Measurements from ENCODE around the gene MID1.
A peak's percentile ranks its signal among the peaks of the same experiment; 100 is the strongest.

MID1 gene

GRCh38 chrX:10505726-10506125, 114.7 kb downstream of the MID1 start:
- Histone ChIP-seq H3K4me1 (ENCODE audit: control insufficient read depth, insufficient read depth, low read length, unreplicated experiment) (peaks cover 10% of the 10 kb centered on the region), H2AFZ (ENCODE audit: low read length, unreplicated experiment) (no peak overlapping the region), H3K27me3 (ENCODE audit: insufficient read depth, low read length) (no peaks in the 10 kb centered on the region), H3K36me3 (ENCODE audit: insufficient read depth, low read length) (no peaks in the 10 kb centered on the region), H3K79me2 (ENCODE audit: control insufficient read depth, insufficient read depth, low read length, unreplicated experiment) (peaks cover 6% of the 10 kb centered on the region), H3K4me3 (ENCODE audit: low read depth, low read length) (no peak overlapping the region), H3K27ac (ENCODE audit: low read depth, low read length) (no peak overlapping the region)

GRCh38 chrX:10502961-10503360, 117.4 kb downstream of the MID1 start:
- Histone ChIP-seq H3K36me3 (ENCODE audit: insufficient read depth, low read length) (no peaks in the 10 kb centered on the region; the same call in 1 of the 2 replicates), H2AFZ (ENCODE audit: low read length, unreplicated experiment) (no peak overlapping the region), H3K4me3 (ENCODE audit: low read depth, low read length) (no peak overlapping the region), H3K27ac (ENCODE audit: low read depth, low read length) (no peak overlapping the region), H3K79me2 (ENCODE audit: control insufficient read depth, insufficient read depth, low read length, unreplicated experiment) (peaks cover 6% of the 10 kb centered on the region), H3K4me1 (ENCODE audit: control insufficient read depth, insufficient read depth, low read length, unreplicated experiment) (peaks cover 8% of the 10 kb centered on the region), H3K27me3 (ENCODE audit: insufficient read depth, low read length) (no peaks in the 10 kb centered on the region)

GRCh38 chrX:10501611-10502010, 118.8 kb downstream of the MID1 start:
- Histone ChIP-seq H3K27me3 (ENCODE audit: insufficient read depth, low read length) (no peaks in the 10 kb centered on the region), H3K36me3 (ENCODE audit: insufficient read depth, low read length) (no peaks in the 10 kb centered on the region; the same call in 1 of the 2 replicates), H3K4me1 (ENCODE audit: control insufficient read depth, insufficient read depth, low read length, unreplicated experiment) (peaks cover 4% of the 10 kb centered on the region), H3K4me3 (ENCODE audit: low read depth, low read length) (no peak overlapping the region), H3K27ac (ENCODE audit: low read depth, low read length) (no peak overlapping the region), H2AFZ (ENCODE audit: low read length, unreplicated experiment) (no peak overlapping the region), H3K79me2 (ENCODE audit: control insufficient read depth, insufficient read depth, low read length, unreplicated experiment) (peaks cover 7% of the 10 kb centered on the region)

GRCh38 chrX:10496345-10496965, 123.9 kb downstream of the MID1 start:
- Histone ChIP-seq H3K36me3 (ENCODE audit: insufficient read depth, low read length) (peaks cover 14% of the 10 kb centered on the region), H3K27ac (ENCODE audit: low read depth, low read length) (peak overlapping the region; percentile 61), H3K4me3 (ENCODE audit: low read depth, low read length) (no peak overlapping the region), H3K79me2 (ENCODE audit: control insufficient read depth, insufficient read depth, low read length, unreplicated experiment) (peaks cover 4% of the 10 kb centered on the region), H3K4me1 (ENCODE audit: control insufficient read depth, insufficient read depth, low read length, unreplicated experiment) (peaks cover 11% of the 10 kb centered on the region), H2AFZ (ENCODE audit: low read length, unreplicated experiment) (no peak overlapping the region), H3K27me3 (ENCODE audit: insufficient read depth, low read length) (no peaks in the 10 kb centered on the region)

DNA sequence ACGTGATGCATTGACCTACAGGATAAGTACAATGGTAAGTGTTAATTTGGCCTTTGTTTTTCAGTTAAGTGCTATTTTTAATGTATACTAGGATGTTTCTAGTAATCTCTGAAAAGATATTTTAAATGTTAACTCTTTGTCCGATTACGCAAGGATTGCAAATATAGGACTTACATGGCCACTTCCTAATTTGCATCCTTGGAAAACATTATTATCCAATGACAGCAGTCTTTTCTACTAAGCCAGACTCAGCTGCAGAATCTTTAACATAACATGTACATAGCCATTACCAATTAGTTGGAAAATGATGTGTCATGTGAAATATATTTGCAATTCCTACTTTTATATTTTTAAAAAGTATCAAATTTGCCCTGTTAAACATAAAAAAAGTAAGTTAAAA, 124.7 kb downstream of the MID1 start:
- Histone ChIP-seq H2AFZ (ENCODE audit: low read length, unreplicated experiment) (no peak overlapping the region), H3K36me3 (ENCODE audit: insufficient read depth, low read length) (peaks cover 14% of the 10 kb centered on the region), H3K4me3 (ENCODE audit: low read depth, low read length) (no peak overlapping the region), H3K27ac (ENCODE audit: low read depth, low read length) (peak overlapping the region; percentile 61; the same call in 1 of the 2 replicates), H3K79me2 (ENCODE audit: control insufficient read depth, insufficient read depth, low read length, unreplicated experiment) (peaks cover 4% of the 10 kb centered on the region), H3K4me1 (ENCODE audit: control insufficient read depth, insufficient read depth, low read length, unreplicated experiment) (peaks cover 11% of the 10 kb centered on the region), H3K27me3 (ENCODE audit: insufficient read depth, low read length) (no peaks in the 10 kb centered on the region)

DNA sequence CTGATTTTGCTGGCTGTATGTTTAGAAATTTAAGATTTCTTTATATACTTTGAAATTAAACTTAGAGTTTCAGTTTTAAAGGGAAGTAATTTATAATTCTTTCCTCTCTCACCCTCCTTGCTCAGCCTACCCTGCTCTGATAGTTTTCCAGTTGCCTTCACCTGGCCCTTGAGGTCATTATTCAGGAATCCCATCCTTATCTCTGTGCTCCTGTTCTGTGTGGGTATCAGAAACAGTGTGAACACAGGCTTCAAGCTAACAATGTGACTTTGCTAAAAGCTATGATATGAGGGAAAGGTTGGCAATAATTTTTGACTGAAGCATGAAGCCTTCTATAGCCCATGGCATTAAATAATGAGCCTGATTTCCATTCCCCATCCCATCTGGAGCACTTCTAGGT, 128.1 kb downstream of the MID1 start:
- Histone ChIP-seq H3K4me1 (ENCODE audit: control insufficient read depth, insufficient read depth, low read length, unreplicated experiment) (peaks cover 11% of the 10 kb centered on the region), H3K27me3 (ENCODE audit: insufficient read depth, low read length) (no peaks in the 10 kb centered on the region), H3K27ac (ENCODE audit: low read depth, low read length) (no peak overlapping the region), H2AFZ (ENCODE audit: low read length, unreplicated experiment) (no peak overlapping the region), H3K36me3 (ENCODE audit: insufficient read depth, low read length) (peaks cover 14% of the 10 kb centered on the region), H3K4me3 (ENCODE audit: low read depth, low read length) (no peak overlapping the region), H3K79me2 (ENCODE audit: control insufficient read depth, insufficient read depth, low read length, unreplicated experiment) (peaks cover 4% of the 10 kb centered on the region)

- H2AFZ ChIP-seq (ENCODE audit: low read length, unreplicated experiment), result no peak overlapping the region
- H3K27me3 ChIP-seq (ENCODE audit: insufficient read depth, low read length), result no peaks in the 10 kb centered on the region
- H3K4me3 ChIP-seq (ENCODE audit: low read depth, low read length), result no peak overlapping the region
- no peaks in the 10 kb centered on the region for H3K79me2 ChIP-seq (ENCODE audit: control insufficient read depth, insufficient read depth, low read length, unreplicated experiment)
- peaks cover 25% of the 10 kb centered on the region for H3K4me1 ChIP-seq (ENCODE audit: control insufficient read depth, insufficient read depth, low read length, unreplicated experiment)
- H3K36me3 ChIP-seq (ENCODE audit: insufficient read depth, low read length), result peaks cover 6% of the 10 kb centered on the region; the same call in 1 of the 2 replicates
- H3K27ac ChIP-seq (ENCODE audit: low read depth, low read length), result peak overlapping the region; percentile 62
Measured at GRCh38 chrX:10486373-10486772, 134.0 kb downstream of the MID1 start.

- no peak overlapping the region for H2AFZ ChIP-seq (ENCODE audit: low read length, unreplicated experiment)
- H3K36me3 ChIP-seq (ENCODE audit: insufficient read depth, low read length), result peaks cover 6% of the 10 kb centered on the region; the same call in 1 of the 2 replicates
- H3K27me3 ChIP-seq (ENCODE audit: insufficient read depth, low read length), result no peaks in the 10 kb centered on the region
- no peak overlapping the region for H3K27ac ChIP-seq (ENCODE audit: low read depth, low read length)
- H3K4me3 ChIP-seq (ENCODE audit: low read depth, low read length), result no peak overlapping the region
- no peaks in the 10 kb centered on the region for H3K79me2 ChIP-seq (ENCODE audit: control insufficient read depth, insufficient read depth, low read length, unreplicated experiment)
- peaks cover 25% of the 10 kb centered on the region for H3K4me1 ChIP-seq (ENCODE audit: control insufficient read depth, insufficient read depth, low read length, unreplicated experiment)
Measured at GRCh38 chrX:10485326-10485725, 135.1 kb downstream of the MID1 start.

DNA sequence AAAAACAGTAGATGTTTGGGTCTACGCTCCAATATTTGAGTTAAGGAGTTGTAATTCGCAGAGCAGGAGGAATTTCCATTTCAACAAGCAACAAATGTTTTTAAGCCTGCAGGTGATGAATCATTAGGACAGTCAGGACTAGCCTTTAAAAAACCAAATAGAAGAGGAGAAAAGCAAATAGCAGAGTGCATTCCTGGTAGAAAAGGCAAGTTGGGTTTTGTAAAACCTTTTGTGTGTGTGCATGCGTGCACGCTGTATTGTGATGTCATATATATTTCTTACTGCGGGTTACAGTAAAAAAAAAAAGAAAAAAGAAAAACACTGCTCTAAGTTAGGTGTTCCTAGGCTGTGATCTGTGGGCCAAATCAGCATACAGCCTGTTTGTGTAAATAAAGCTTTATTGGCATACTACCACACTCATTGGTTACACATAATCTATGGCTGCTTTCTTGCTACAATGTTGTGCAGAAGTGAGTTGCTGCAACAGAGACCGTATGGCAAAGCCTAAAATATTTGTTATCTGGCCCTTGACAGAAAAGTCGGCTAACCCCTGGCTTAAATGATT, 135.6 kb downstream of the MID1 start:
- Histone ChIP-seq H3K27ac (ENCODE audit: low read depth, low read length) (no peak overlapping the region), H3K36me3 (ENCODE audit: insufficient read depth, low read length) (peaks cover 10% of the 10 kb centered on the region; the same call in 1 of the 2 replicates), H3K4me3 (ENCODE audit: low read depth, low read length) (no peak overlapping the region), H2AFZ (ENCODE audit: low read length, unreplicated experiment) (no peak overlapping the region), H3K4me1 (ENCODE audit: control insufficient read depth, insufficient read depth, low read length, unreplicated experiment) (peaks cover 25% of the 10 kb centered on the region), H3K27me3 (ENCODE audit: insufficient read depth, low read length) (no peaks in the 10 kb centered on the region), H3K79me2 (ENCODE audit: control insufficient read depth, insufficient read depth, low read length, unreplicated experiment) (no peaks in the 10 kb centered on the region)

GRCh38 chrX:10483191-10483831, 137.1 kb downstream of the MID1 start:
- H3K4me3 ChIP-seq (ENCODE audit: low read depth, low read length), result no peak overlapping the region
- H2AFZ ChIP-seq (ENCODE audit: low read length, unreplicated experiment), result no peak overlapping the region
- peaks cover 25% of the 10 kb centered on the region for H3K4me1 ChIP-seq (ENCODE audit: control insufficient read depth, insufficient read depth, low read length, unreplicated experiment)
- H3K79me2 ChIP-seq (ENCODE audit: control insufficient read depth, insufficient read depth, low read length, unreplicated experiment), result no peaks in the 10 kb centered on the region
- H3K36me3 ChIP-seq (ENCODE audit: insufficient read depth, low read length), result peaks cover 10% of the 10 kb centered on the region; the same call in 1 of the 2 replicates
- H3K27me3 ChIP-seq (ENCODE audit: insufficient read depth, low read length), result no peaks in the 10 kb centered on the region
- H3K27ac ChIP-seq (ENCODE audit: low read depth, low read length), result no peak overlapping the region

DNA sequence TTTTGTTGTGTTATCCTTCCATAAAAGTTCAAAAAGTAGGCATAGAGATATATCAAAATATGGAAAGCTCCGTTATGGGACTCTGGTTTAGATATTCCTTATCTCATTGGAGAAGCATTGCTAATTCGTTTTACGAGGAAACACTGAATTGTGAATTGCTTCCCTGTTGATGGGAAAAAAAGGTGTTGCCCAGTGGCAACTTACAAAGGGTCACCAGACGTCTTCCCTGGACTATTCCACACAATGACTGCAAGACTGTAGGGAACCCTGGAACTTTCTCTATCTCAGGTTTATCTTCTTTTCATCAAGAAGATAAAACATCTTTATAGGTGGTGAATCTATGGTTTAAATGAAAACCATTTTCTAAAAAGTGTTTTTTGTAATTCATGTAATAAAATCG, 137.7 kb downstream of the MID1 start:
- H3K79me2 ChIP-seq (ENCODE audit: control insufficient read depth, insufficient read depth, low read length, unreplicated experiment), result no peaks in the 10 kb centered on the region
- H2AFZ ChIP-seq (ENCODE audit: low read length, unreplicated experiment), result no peak overlapping the region
- H3K4me3 ChIP-seq (ENCODE audit: low read depth, low read length), result no peak overlapping the region
- no peak overlapping the region for H3K27ac ChIP-seq (ENCODE audit: low read depth, low read length)
- H3K4me1 ChIP-seq (ENCODE audit: control insufficient read depth, insufficient read depth, low read length, unreplicated experiment), result peaks cover 25% of the 10 kb centered on the region
- H3K27me3 ChIP-seq (ENCODE audit: insufficient read depth, low read length), result no peaks in the 10 kb centered on the region
- peaks cover 10% of the 10 kb centered on the region; the same call in 1 of the 2 replicates for H3K36me3 ChIP-seq (ENCODE audit: insufficient read depth, low read length)
